H1 (cell line): ENCODE measurements around the gene GNB1L. TPM values are rescaled to one million over a fixed set of nuclear protein-coding genes. Genes with fewer than 3 reads are reported as not detected.

Source experiments
- CTCF ChIA-PET: fragments of 300-600 bp; sonication (Branson Sonifier 250); formaldehyde crosslinking; loops from one replicate; lab custom pipeline; 2021; ENCODE audit not compliant: partially characterized antibody; lab: Charles Lee
- POLR2A ChIA-PET: fragments of 300-600 bp; sonication (Branson Sonifier 250); formaldehyde crosslinking; loops from one replicate; lab custom pipeline; 2021; ENCODE audit warnings: inconsistent platforms; ENCODE audit not compliant: partially characterized antibody; lab: Charles Lee
- DNase-seq, 2 experiments: peaks; one replicate each; pipeline versions ENCODE4 v3.0.0 to v3.0.0-alpha.2; 2010 to 2022; ENCODE audit warnings: low spot score in 2 of 2, low read depth in 1 of 2, mixed read lengths in 1 of 2
- FAIRE-seq: peaks from 2 replicates; lab custom pipeline; 2011; peaks lifted over from hg19 to GRCh38; lab: Jason Lieb, UNC
- H2AFZ ChIP-seq: 2 replicates; pipeline ENCODE4 v1.8.1; 2012; ENCODE audit warnings: low read length, inconsistent platforms
- H2AK5ac ChIP-seq: 2 replicates; pipeline ENCODE4 v1.6.1; 2013; ENCODE audit warnings: low read depth, low read length
- H2BK120ac ChIP-seq: replicated peaks from 2 replicates; pipeline ENCODE3; 2013; ENCODE audit warnings: low read depth, low read length, inconsistent platforms
- H2BK12ac ChIP-seq: 2 replicates; pipeline ENCODE4 v1.6.1; 2013; ENCODE audit warnings: low read depth, low read length
- H2BK15ac ChIP-seq: 2 replicates; pipeline ENCODE4 v1.6.1; 2013; ENCODE audit warnings: low read length
- H2BK20ac ChIP-seq: 2 replicates; pipeline ENCODE4 v1.6.1; 2013; ENCODE audit warnings: low read length
- H2BK5ac ChIP-seq: 2 replicates; pipeline ENCODE4 v1.6.1; 2013; ENCODE audit warnings: low read depth, low read length
- H3K14ac ChIP-seq: 2 replicates; pipeline ENCODE4 v1.6.1; 2013; ENCODE audit warnings: inconsistent platforms; ENCODE audit not compliant: insufficient read length
- H3K18ac ChIP-seq: 2 replicates; pipeline ENCODE4 v1.6.1; 2013; ENCODE audit warnings: low read length; ENCODE audit errors: extremely low read depth
- H3K23ac ChIP-seq: 2 replicates; pipeline ENCODE4 v1.6.1; 2013; ENCODE audit warnings: inconsistent platforms; ENCODE audit not compliant: insufficient read length
- H3K23me2 ChIP-seq: 2 replicates; pipeline ENCODE4 v1.6.1; 2013; ENCODE audit warnings: low read depth, low read length
- H3K27ac ChIP-seq: 2 replicates; pipeline ENCODE4 v1.6.1; 2011; ENCODE audit warnings: low read depth, low read length, inconsistent platforms
- H3K27me3 ChIP-seq, 4 experiments: replicated peaks in 1 of 4; 1 replicate in 1 of 4; 2 replicates in 3 of 4; pipeline versions ENCODE4 v1.6.1 to v1.8.1; 2011 to 2013; ENCODE audit warnings: low read length in 3 of 4, mild to moderate bottlenecking in 3 of 4, inconsistent platforms in 2 of 4, mixed read lengths in 2 of 4, moderate library complexity in 1 of 4; ENCODE audit not compliant: control insufficient read depth in 3 of 4, insufficient read depth in 3 of 4; ENCODE audit errors: extremely low read depth in 1 of 4
- H3K36me3 ChIP-seq, 4 experiments: 2 replicates each; pipeline versions ENCODE4 v1.6.1 to v1.8.1; 2011 to 2013; ENCODE audit warnings: mild to moderate bottlenecking in 4 of 4, low read length in 3 of 4, moderate library complexity in 2 of 4, control low read depth in 1 of 4, inconsistent platforms in 1 of 4; ENCODE audit not compliant: insufficient read depth in 4 of 4, control insufficient read depth in 2 of 4
- H3K4ac ChIP-seq: replicated peaks from 2 replicates; pipeline ENCODE3; 2013; ENCODE audit warnings: low read length, low read depth, mixed read lengths, inconsistent platforms; ENCODE audit not compliant: insufficient read length
- H3K4me1 ChIP-seq, 4 experiments: replicated peaks in 1 of 4; 1 replicate in 1 of 4; 2 replicates in 3 of 4; pipeline versions ENCODE4 v1.6.1 to v1.8.1; 2011 to 2013; ENCODE audit warnings: low read length in 3 of 4, inconsistent platforms in 2 of 4, mixed read lengths in 1 of 4; ENCODE audit not compliant: insufficient read depth in 4 of 4, control insufficient read depth in 3 of 4
- H3K4me2 ChIP-seq, 2 experiments: 2 replicates each; pipeline versions ENCODE4 v1.6.1 to v1.8.1; 2011 to 2013; ENCODE audit warnings: low read depth in 2 of 2, low read length in 2 of 2, control low read depth in 1 of 2, inconsistent platforms in 1 of 2, mild to moderate bottlenecking in 1 of 2; ENCODE audit not compliant: insufficient read depth in 1 of 2
- H3K4me3 ChIP-seq, 4 experiments: fragments of 200-600, 300-600 bp in 1 of 4; sonication (generic), shearing (Covaris generic), sonication (Bioruptor Twin) in 1 of 4; 2 replicates each; pipeline versions ENCODE4 v1.5.1 to v1.8.1; 2011 to 2016; ENCODE audit warnings: low read length in 4 of 4, low read depth in 3 of 4, control low read depth in 2 of 4, inconsistent platforms in 2 of 4, mild to moderate bottlenecking in 2 of 4, mixed read lengths in 1 of 4, moderate library complexity in 1 of 4; ENCODE audit not compliant: insufficient read depth in 2 of 4; ENCODE audit errors: extremely low read depth in 1 of 4
- H3K56ac ChIP-seq: replicated peaks from 2 replicates; pipeline ENCODE3; 2013; ENCODE audit warnings: low read depth, mild to moderate bottlenecking, mixed read lengths, low read length, inconsistent platforms; ENCODE audit not compliant: insufficient read length
- H3K79me1 ChIP-seq: 2 replicates; pipeline ENCODE4 v1.6.1; 2013; ENCODE audit warnings: low read depth, low read length, control low read depth
- H3K79me2 ChIP-seq, 2 experiments: 2 replicates each; pipeline versions ENCODE4 v1.6.1 to v1.8.1; 2012 to 2013; ENCODE audit warnings: low read length in 2 of 2, mild to moderate bottlenecking in 2 of 2, inconsistent platforms in 1 of 2; ENCODE audit not compliant: insufficient read depth in 2 of 2, control insufficient read depth in 1 of 2
- H3K9ac ChIP-seq, 4 experiments: replicated peaks in 1 of 4; 1 replicate in 1 of 4; 2 replicates in 3 of 4; pipeline versions ENCODE4 v1.6.1 to v1.8.1; 2011 to 2013; ENCODE audit warnings: low read depth in 3 of 4, low read length in 3 of 4, control low read depth in 2 of 4, mild to moderate bottlenecking in 2 of 4, moderate library complexity in 2 of 4, inconsistent platforms in 1 of 4; ENCODE audit errors: extremely low read depth in 1 of 4
- H3K9me3 ChIP-seq, 2 experiments: 2 replicates each; pipeline versions ENCODE4 v1.6.1 to v1.8.1; 2012 to 2013; ENCODE audit warnings: mild to moderate bottlenecking in 2 of 2, moderate library complexity in 2 of 2, control low read depth in 1 of 2, inconsistent platforms in 1 of 2, low read depth in 1 of 2, low read length in 1 of 2, mixed read lengths in 1 of 2; ENCODE audit not compliant: insufficient read depth in 2 of 2
- H4K20me1 ChIP-seq, 2 experiments: replicated peaks in 1 of 2; 2 replicates each; pipeline versions ENCODE3 to v1.8.1; 2011 to 2013; ENCODE audit warnings: inconsistent platforms in 2 of 2, low read length in 2 of 2, mild to moderate bottlenecking in 1 of 2; ENCODE audit not compliant: insufficient read depth in 2 of 2, control insufficient read depth in 1 of 2
- H4K5ac ChIP-seq: 2 replicates; pipeline ENCODE4 v1.6.1; 2013; ENCODE audit warnings: low read length, low read depth, mixed read lengths, inconsistent platforms; ENCODE audit not compliant: insufficient read length
- H4K8ac ChIP-seq: 2 replicates; pipeline ENCODE4 v1.8.0; 2013; ENCODE audit warnings: mild to moderate bottlenecking, moderate library complexity, low read length, inconsistent platforms; ENCODE audit not compliant: insufficient read depth; ENCODE audit errors: extremely low read depth
- H4K91ac ChIP-seq: replicated peaks from 2 replicates; pipeline ENCODE3; 2013; ENCODE audit warnings: low read length, mixed read lengths, inconsistent platforms; ENCODE audit not compliant: insufficient read length
- CBX5 ChIP-seq: fragments of 300-800, 300-1000 bp; sonication (generic); IDR thresholded peaks from 2 replicates; pipeline ENCODE4 v1.7.1; 2016; ENCODE audit warnings: antibody characterized with exemption, low read length, low read depth
- CREB1 ChIP-seq: IDR thresholded peaks from 2 replicates; pipeline ENCODE4 v1.6.1; 2012; ENCODE audit warnings: inconsistent platforms
- EZH2 ChIP-seq: fragments of 200-600 bp; sonication (generic); IDR thresholded peaks from 2 replicates; pipeline ENCODE4 v1.7.1; 2012; ENCODE audit warnings: low read depth, mild to moderate bottlenecking, moderate library complexity, low read length, inconsistent platforms; ENCODE audit not compliant: severe bottlenecking
- RAD21 ChIP-seq, 2 experiments: IDR thresholded peaks in 1 of 2; conservative IDR thresholded peaks in 1 of 2; 2 replicates each; pipeline ENCODE4 v1.6.1; 2011; ENCODE audit warnings: low read depth in 2 of 2, low read length in 2 of 2, improper control_type of control experiment in 1 of 2, inconsistent platforms in 1 of 2, mild to moderate bottlenecking in 1 of 2, moderate library complexity in 1 of 2
- SIX5 ChIP-seq: IDR thresholded peaks from 2 replicates; pipeline ENCODE4 v1.6.1; 2011; ENCODE audit warnings: mild to moderate bottlenecking, low read depth, low read length
- TCF12 ChIP-seq: IDR thresholded peaks from 2 replicates; pipeline ENCODE4 v1.6.1; 2011; ENCODE audit warnings: low read depth, mild to moderate bottlenecking, low read length
- WGBS, 2 experiments: shearing (Covaris generic) in 1 of 2; methylation state at CpG; one replicate each; pipeline versions ENCODE4 v1.1.6 to v1.1.7; 2013 to 2015; ENCODE audit warnings: low lambda C conversion rate in 2 of 2, mixed read lengths in 2 of 2, inconsistent platforms in 1 of 2, low coverage in 1 of 2, missing lambda C conversion rate in 1 of 2; ENCODE audit not compliant: insufficient replicate concordance in 2 of 2, insufficient coverage in 1 of 2, insufficient read length in 1 of 2; ENCODE audit errors: extremely low coverage in 1 of 2, missing lambda C conversion rate in 1 of 2; 5-methylcytosine and 5-hydroxymethylcytosine counted together
- polyA plus RNA-seq, 7 experiments: library from polyadenylated mRNA; depleted of rRNA in 3 of 7; stranded (reverse) in 5 of 7; unstranded in 2 of 7; fragments of >200 nt in 5 of 7; fragments of 200-250 nt in 2 of 7; gene quantifications; 1 replicate in 5 of 7; 2 replicates in 1 of 7; 4 replicates in 1 of 7; pipeline versions ENCODE4 v1.2.1 to v1.2.3, GENCODE V29; 2011 to 2013; ENCODE audit warnings: missing spikeins in 2 of 7, mixed read lengths in 2 of 7
- total RNA-seq: library from RNA; stranded (reverse); fragmentation: NEBNext Ultra II Directional; extraction: Animal tissue kit (Norgen Biotek cat#: 25700); gene quantifications from 2 replicates; pipeline ENCODE4 v1.2.1, GENCODE V29; 2021

The GNB1L gene
- total and polyA plus RNA-seq, 2 of the 8 experiments (the other 6 are each of a cell fraction or from before 2014, with no cell fraction given): 14.0 to 15.6 TPM

DNA sequence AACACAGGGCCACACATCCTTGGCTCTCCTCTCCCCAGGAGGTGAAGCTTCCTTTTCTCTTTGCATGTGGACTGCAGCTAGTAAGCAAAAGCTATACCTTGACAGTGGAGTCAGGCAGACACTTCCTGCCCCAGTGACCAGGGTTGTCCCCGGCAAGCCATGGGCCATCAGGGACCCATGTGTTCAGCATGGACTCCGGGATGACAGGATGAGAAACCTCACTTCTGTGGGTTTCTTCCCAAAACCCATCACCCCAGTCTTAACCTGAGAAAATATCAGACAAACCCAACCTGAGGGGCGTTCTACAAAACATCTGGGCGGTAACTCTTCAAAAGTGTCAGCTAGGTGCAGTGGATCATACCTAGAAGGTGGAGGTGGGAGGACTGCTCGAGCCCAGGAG lies 40.2 kb downstream of the GNB1L start:
- H3K4ac ChIP-seq: no peak overlapping the region
- TF ChIP-seq SIX5: no peak
- no peak for TF ChIP-seq TCF12
- TF ChIP-seq RAD21 (IDR thresholded peaks at IDR 0.05 in 1 of 2, conservative IDR thresholded peaks at IDR 0.05 in 1 of 2; ENCODE audit: low read depth in 2 of 2, low read length in 2 of 2): no peak
- TF ChIP-seq EZH2: no peak
- TF ChIP-seq CBX5: no peak
- TF ChIP-seq CREB1: no peak
- H3K36me3 ChIP-seq: no peaks in the 10 kb centered on the region
- no peak overlapping the region for H2AK5ac ChIP-seq
- no peak overlapping the region for H2BK120ac ChIP-seq
- no peak overlapping the region for H3K27ac ChIP-seq
- no peak overlapping the region for H3K14ac ChIP-seq
- H4K5ac ChIP-seq: no peak overlapping the region
- H3K27me3 ChIP-seq: no peaks in the 10 kb centered on the region
- no peak overlapping the region for H3K56ac ChIP-seq
- ChIA-PET CTCF (interaction anchor here (0.9 to 1.2 kb wide), 5 partner anchors 18 to 139 kb away, joined by 3 to 6 read pairs (median 3); no protein-coding TSS in a partner anchor), POLR2A (no interaction called here)
- H3K23ac ChIP-seq: no peak overlapping the region
- no peak overlapping the region for H3K4me3 ChIP-seq
- H2AFZ ChIP-seq: no peak overlapping the region
- no peak for DNase-seq
- no peak overlapping the region for H2BK15ac ChIP-seq
- H3K9ac ChIP-seq: no peak overlapping the region
- H3K18ac ChIP-seq: no peak overlapping the region
- WGBS, 2 experiments: 91% methylated on average over 5 of the region's 5 CpGs; no CpG with 5 or more reads in 1 of the 2 experiments
- peaks cover 3 to 6% of the 10 kb centered on the region in 2 experiments for H4K20me1 ChIP-seq
- H3K79me1 ChIP-seq: no peaks in the 10 kb centered on the region
- H2BK5ac ChIP-seq: no peak overlapping the region
- H3K79me2 ChIP-seq: no peaks in the 10 kb centered on the region
- no peak for FAIRE-seq
- H3K23me2 ChIP-seq: peaks cover 2% of the 10 kb centered on the region; the same call in 1 of the 2 replicates
- no peaks in the 10 kb centered on the region for H3K9me3 ChIP-seq
- no peak overlapping the region for H2BK20ac ChIP-seq
- no peak overlapping the region for H2BK12ac ChIP-seq
- H3K4me2 ChIP-seq: no peak overlapping the region
- no peaks in the 10 kb centered on the region; a peak in 1 of 7 replicates for H3K4me1 ChIP-seq
- H4K8ac ChIP-seq: no peak overlapping the region
- H4K91ac ChIP-seq: no peak overlapping the region
